ENCODE results near the gene UGT1A9.

DNA sequence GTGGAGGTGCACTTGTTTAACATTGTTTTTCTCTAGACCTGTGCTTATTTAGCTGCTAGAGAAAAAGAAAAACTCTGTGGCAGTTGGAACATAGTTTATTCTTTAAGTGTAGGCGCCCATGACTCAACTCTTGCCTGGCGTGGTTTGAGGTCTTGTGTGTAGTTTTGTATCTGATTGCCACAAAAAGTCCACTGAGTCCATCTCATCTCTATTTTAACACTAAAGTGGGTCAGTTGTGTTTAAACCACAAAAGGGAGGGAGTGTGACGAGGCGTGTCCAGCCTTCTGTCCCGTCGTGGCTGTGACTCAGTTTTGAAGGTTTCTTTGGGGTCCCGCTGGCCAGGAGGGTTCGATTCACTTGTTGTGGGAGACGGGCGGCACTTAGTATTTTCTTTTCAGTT is 15.3 kb upstream of the UGT1A9 start:
- TF ChIP-seq GATA2 (IDR thresholded peaks at IDR 0.05; ENCODE audit: low read depth, low read length) (no peak), GATA3 (IDR thresholded peaks at IDR 0.05; ENCODE audit: low read depth, low read length) (no peak)

Data from SH-SY5Y (cell line).